ENCODE data around the gene PEMT.

PEMT gene

DNA sequence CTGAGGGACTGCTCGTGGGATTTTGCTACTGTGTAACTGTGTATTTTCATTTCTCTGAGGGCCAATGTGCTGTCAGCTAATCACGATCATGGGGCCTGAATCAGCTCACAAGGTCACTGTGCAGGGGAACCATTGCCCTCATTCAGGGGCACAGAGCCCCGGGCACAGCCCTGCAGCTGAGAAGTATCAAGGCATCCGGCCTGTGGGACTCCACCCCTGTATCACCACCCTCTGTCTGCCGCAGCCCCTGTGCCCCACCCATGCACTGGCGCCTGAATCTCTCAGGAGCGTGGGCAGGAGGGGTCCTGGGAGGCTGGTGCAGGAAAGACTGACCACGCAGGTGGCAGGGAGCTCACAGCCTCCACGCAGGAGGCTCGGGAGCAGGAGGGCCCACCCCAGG lies 51.9 kb downstream of the PEMT start:
- no peak for DNase-seq (ENCODE audit: low read depth in 1 of 2, low spot score in 1 of 2)
- Histone ChIP-seq H3K27me3 (ENCODE audit: insufficient read depth, poor library complexity, severe bottlenecking) (no peaks in the 10 kb centered on the region), H3K27ac (replicated peaks) (no peak overlapping the region), H3K4me3 (replicated peaks; ENCODE audit: insufficient read depth, low read length) (no peak overlapping the region)
- TF ChIP-seq CTCF (IDR thresholded peaks at IDR 0.05; ENCODE audit: insufficient read depth, low read length) (no peak), SPI1 (IDR thresholded peaks at IDR 0.05; ENCODE audit: borderline replicate concordance, low read depth) (no peak), REST (IDR thresholded peaks at IDR 0.05; ENCODE audit: insufficient replicate concordance, low read depth) (no peak), GABPA (IDR thresholded peaks at IDR 0.05; ENCODE audit: low read depth) (no peak), POLR2AphosphoS5 (IDR thresholded peaks at IDR 0.05; ENCODE audit: low read depth) (no peak)

- Histone ChIP-seq H3K27ac (replicated peaks) (no peak overlapping the region), H3K4me3 (replicated peaks; ENCODE audit: insufficient read depth, low read length) (no peak overlapping the region), H3K27me3 (ENCODE audit: insufficient read depth, poor library complexity, severe bottlenecking) (no peaks in the 10 kb centered on the region)
- TF ChIP-seq CTCF (IDR thresholded peaks at IDR 0.05; ENCODE audit: insufficient read depth, low read length), result no peak
- TF ChIP-seq REST (IDR thresholded peaks at IDR 0.05; ENCODE audit: insufficient replicate concordance, low read depth), result no peak
- no peak for TF ChIP-seq GABPA (IDR thresholded peaks at IDR 0.05; ENCODE audit: low read depth)
- no peak for TF ChIP-seq SPI1 (IDR thresholded peaks at IDR 0.05; ENCODE audit: borderline replicate concordance, low read depth)
- no peak for TF ChIP-seq POLR2AphosphoS5 (IDR thresholded peaks at IDR 0.05; ENCODE audit: low read depth)
- DNase-seq (ENCODE audit: low read depth in 1 of 2, low spot score in 1 of 2), result no peak
Measured at GRCh38 chr17:17538417-17539391, 52.8 kb downstream of the PEMT start.

- Histone ChIP-seq H3K27ac (replicated peaks) (no peak overlapping the region), H3K27me3 (ENCODE audit: insufficient read depth, poor library complexity, severe bottlenecking) (no peaks in the 10 kb centered on the region), H3K4me3 (replicated peaks; ENCODE audit: insufficient read depth, low read length) (no peak overlapping the region)
- no peak for TF ChIP-seq CTCF (IDR thresholded peaks at IDR 0.05; ENCODE audit: insufficient read depth, low read length)
- no peak for TF ChIP-seq REST (IDR thresholded peaks at IDR 0.05; ENCODE audit: insufficient replicate concordance, low read depth)
- TF ChIP-seq SPI1 (IDR thresholded peaks at IDR 0.05; ENCODE audit: borderline replicate concordance, low read depth), result no peak
- no peak for TF ChIP-seq GABPA (IDR thresholded peaks at IDR 0.05; ENCODE audit: low read depth)
- no peak for TF ChIP-seq POLR2AphosphoS5 (IDR thresholded peaks at IDR 0.05; ENCODE audit: low read depth)
- DNase-seq (ENCODE audit: low read depth in 1 of 2, low spot score in 1 of 2), result no peak
Measured at GRCh38 chr17:17537311-17538099, 54.0 kb downstream of the PEMT start.
